Spinal cord (tissue), 10 donors: Measurements from ENCODE around the gene COL8A2. TPM values are rescaled to one million over a fixed set of nuclear protein-coding genes. Genes with fewer than 3 reads are reported as not detected.

ENCODE experiments used
- DNase-seq, 6 donors: peaks; one replicate each; pipeline versions ENCODE4 v3.0.0 to v3.0.0-alpha.2; 2013 to 2015; ENCODE audit warnings: low spot score in 6 of 6, low read depth in 4 of 6
- H3K27ac ChIP-seq: one replicate; pipeline ENCODE4 v1.5.1; 2013; ENCODE audit warnings: low read depth, low read length, control low read depth
- H3K27me3 ChIP-seq: one replicate; pipeline ENCODE4 v1.6.1; 2013; ENCODE audit warnings: low read length; ENCODE audit not compliant: control insufficient read depth, insufficient read depth
- H3K36me3 ChIP-seq: one replicate; pipeline ENCODE4 v1.6.1; 2013; ENCODE audit warnings: low read length; ENCODE audit not compliant: control insufficient read depth, insufficient read depth
- H3K4me1 ChIP-seq: one replicate; pipeline ENCODE4 v1.6.1; 2013; ENCODE audit warnings: low read length; ENCODE audit not compliant: control insufficient read depth, insufficient read depth
- H3K4me3 ChIP-seq: one replicate; pipeline ENCODE4 v1.5.1; 2013; ENCODE audit warnings: low read depth, low read length, control low read depth
- H3K9me3 ChIP-seq: one replicate; pipeline ENCODE4 v1.6.1; 2013; ENCODE audit warnings: low read length; ENCODE audit not compliant: control insufficient read depth, insufficient read depth
- WGBS: methylation state at CpG from one replicate; pipeline ENCODE4 v1.1.5; 2013; ENCODE audit warnings: missing lambda C conversion rate; ENCODE audit not compliant: insufficient coverage; 5-methylcytosine and 5-hydroxymethylcytosine counted together
- polyA plus RNA-seq, 2 donors: library from polyadenylated mRNA; unstranded; fragments of 120-200 nt; gene quantifications; one replicate each; pipeline ENCODE4 v1.2.1, GENCODE V29; 2013; ENCODE audit not compliant: insufficient read length in 2 of 2
- total RNA-seq, 2 donors: library from RNA; depleted of rRNA in 1 of 2; stranded (reverse); fragments of 120-200 nt in 1 of 2; fragments of >200 nt in 1 of 2; gene quantifications; one replicate each; pipeline versions ENCODE4 v1.2.3 to v1.2.4, GENCODE V29; 2013 to 2014
- donor health status: healthy.

The COL8A2 gene
- total and polyA plus RNA-seq, 4 donors, result 3.2 to 32.6 (median 11.5) TPM

DNA sequence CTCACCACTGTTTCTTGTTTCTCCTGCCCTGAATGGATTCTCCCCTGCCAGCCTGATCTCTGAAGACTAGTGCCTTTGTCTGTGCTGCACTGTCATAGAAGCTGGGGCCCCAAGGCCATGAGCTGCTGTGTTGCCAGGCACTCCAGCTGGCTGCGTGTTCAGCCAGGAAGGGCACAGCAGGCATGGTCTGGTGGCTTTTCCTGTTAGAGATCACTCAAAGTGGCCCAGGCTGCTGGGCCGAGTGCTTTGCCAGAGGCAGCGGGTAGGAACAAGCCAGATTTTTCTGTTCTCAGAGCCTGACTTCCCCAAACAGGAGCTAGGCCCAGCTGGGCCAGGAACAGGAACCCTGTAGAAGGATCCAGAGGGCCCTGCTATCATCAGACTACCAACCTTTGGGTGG is 31.1 kb downstream of the COL8A2 start:
- no peaks in the 10 kb centered on the region for H3K9me3 ChIP-seq
- H3K36me3 ChIP-seq, result peaks cover 85% of the 10 kb centered on the region
- WGBS, result 55% methylated on average over 3 of the region's 3 CpGs
- H3K27ac ChIP-seq, result peak overlapping the region; percentile 54
- peak in 3 of 6 donors; percentile 41 to 70 (median 47) for DNase-seq
- peaks cover 69% of the 10 kb centered on the region for H3K4me1 ChIP-seq
- H3K4me3 ChIP-seq, result no peak overlapping the region
- H3K27me3 ChIP-seq, result no peaks in the 10 kb centered on the region

DNA sequence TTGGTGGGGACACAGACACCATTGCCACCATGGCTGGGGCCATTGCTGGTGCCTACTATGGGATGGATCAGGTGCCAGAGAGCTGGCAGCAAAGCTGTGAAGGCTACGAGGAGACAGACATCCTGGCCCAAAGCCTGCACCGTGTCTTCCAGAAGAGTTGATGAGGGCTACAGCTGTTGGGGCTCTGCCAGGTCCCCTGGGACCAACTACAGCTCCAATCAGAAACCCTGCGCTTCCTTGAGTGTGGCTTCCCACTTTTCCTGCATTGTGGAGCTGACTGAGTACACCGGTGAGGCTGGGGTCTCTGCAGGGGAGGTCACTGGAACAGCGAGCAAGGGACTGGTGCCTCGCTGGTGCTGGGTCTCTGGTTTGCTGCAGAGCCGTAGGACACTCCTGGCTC is 31.8 kb downstream of the COL8A2 start:
- H3K4me3 ChIP-seq, result no peak overlapping the region
- H3K9me3 ChIP-seq, result no peaks in the 10 kb centered on the region
- H3K36me3 ChIP-seq, result peaks cover 81% of the 10 kb centered on the region
- peaks cover 72% of the 10 kb centered on the region for H3K4me1 ChIP-seq
- peak in 1 of 6 donors; percentile 46 for DNase-seq
- 74% methylated on average over 7 of the region's 7 CpGs for WGBS
- H3K27ac ChIP-seq, result peak overlapping the region; percentile 57
- H3K27me3 ChIP-seq, result no peaks in the 10 kb centered on the region

DNA sequence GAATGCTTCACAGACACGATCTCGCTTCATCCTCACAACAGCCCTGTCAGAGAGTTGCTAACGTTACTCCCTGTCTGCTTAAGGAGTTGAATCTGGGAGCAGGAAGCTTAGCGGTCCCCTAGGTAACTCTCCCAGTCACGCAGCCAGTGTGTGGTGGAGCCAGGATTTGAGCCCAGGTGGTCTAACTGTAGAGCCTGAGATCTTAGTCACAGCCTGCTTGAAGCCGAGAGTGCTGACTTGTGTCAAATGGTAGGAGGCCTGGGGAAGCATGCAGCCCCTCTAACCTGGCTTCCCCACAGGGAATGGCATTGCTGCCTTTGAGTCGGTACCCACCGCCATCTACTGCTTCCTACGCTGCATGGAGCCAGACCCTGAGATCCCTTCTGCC is 32.2 kb downstream of the COL8A2 start:
- Histone ChIP-seq H3K27me3 (no peaks in the 10 kb centered on the region), H3K4me3 (no peak overlapping the region), H3K9me3 (no peaks in the 10 kb centered on the region), H3K27ac (peak overlapping the region; percentile 57), H3K36me3 (peaks cover 81% of the 10 kb centered on the region), H3K4me1 (peaks cover 76% of the 10 kb centered on the region)
- no peak for DNase-seq
- 81% methylated on average over 8 of the region's 9 CpGs for WGBS

DNA sequence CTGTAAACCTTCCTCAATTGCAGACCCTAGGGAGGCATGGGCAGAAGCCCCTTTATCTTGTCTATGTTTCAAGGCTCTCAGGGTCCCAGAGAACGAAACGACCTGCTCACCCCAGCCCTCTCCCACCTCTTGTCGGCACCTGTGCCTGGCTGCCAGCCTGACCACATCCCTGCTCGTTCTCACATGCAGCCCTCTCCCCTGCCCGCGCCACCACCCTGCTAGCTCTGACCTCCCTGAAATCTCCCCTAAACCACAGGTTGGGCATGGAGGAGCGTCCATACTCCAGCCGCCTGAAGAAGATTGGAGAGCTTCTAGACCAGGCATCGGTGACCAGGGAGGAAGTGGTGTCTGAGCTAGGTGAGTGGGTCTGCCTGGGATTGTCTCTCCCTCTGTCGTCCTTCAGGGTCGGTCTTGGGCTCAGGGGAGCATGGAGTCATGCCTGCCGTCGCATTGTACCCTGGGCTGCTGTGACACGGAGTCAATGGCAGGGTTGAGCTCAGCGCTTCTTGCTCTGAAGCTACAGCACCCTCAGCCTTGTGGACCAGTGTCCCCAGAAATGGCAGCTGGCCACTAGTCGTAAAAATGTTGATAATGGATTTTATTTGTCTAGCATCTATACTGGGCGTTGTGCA is 32.7 kb downstream of the COL8A2 start:
- peaks cover 81% of the 10 kb centered on the region for H3K36me3 ChIP-seq
- WGBS, result 93% methylated on average over 17 of the region's 17 CpGs

DNA sequence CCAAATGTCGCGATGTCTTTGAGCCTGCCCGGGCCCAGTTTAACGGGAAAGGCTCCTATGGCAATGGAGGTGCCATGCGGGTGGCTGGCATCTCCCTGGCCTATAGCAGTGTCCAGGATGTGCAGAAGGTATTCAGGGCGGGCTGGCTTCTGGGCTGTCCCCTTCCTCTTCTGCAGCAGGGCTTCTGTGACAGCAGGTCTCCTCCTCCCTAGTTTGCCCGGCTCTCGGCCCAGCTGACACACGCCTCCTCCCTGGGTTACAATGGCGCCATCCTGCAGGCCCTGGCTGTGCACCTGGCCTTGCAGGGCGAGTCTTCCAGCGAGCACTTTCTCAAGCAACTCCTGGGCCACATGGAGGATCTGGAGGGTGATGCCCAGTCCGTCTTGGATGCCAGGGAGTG is 33.3 kb downstream of the COL8A2 start:
- H3K4me3 ChIP-seq, result no peak overlapping the region
- DNase-seq, result no peak
- peaks cover 81% of the 10 kb centered on the region for H3K36me3 ChIP-seq
- no peaks in the 10 kb centered on the region for H3K27me3 ChIP-seq
- 92% methylated on average over 12 of the region's 13 CpGs for WGBS
- H3K9me3 ChIP-seq, result no peaks in the 10 kb centered on the region
- peaks cover 78% of the 10 kb centered on the region for H3K4me1 ChIP-seq
- H3K27ac ChIP-seq, result no peak overlapping the region

More for the DNA sequence above, 32.7 kb downstream of the COL8A2 start:
- Histone ChIP-seq H3K4me1 (peaks cover 78% of the 10 kb centered on the region), H3K27ac (no peak overlapping the region), H3K27me3 (no peaks in the 10 kb centered on the region), H3K4me3 (no peak overlapping the region), H3K9me3 (no peaks in the 10 kb centered on the region)
- no peak for DNase-seq

DNA sequence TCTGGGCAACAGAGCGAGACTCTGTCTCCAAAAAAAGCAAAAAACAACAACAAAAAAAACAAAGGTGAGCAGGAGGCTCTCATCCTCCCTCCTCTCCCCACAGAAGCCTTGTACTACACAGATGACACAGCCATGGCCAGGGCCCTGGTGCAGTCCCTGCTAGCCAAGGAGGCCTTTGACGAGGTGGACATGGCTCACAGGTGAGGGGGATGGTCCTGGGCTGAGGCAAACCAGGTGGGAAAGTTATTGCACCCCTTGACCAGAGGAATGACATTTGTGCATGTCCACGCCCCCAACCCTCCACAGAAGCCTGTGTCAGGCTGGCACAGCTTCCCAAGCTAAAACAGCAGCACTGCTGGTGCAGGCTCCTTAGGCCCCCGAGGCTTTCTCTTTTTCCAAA is 33.9 kb downstream of the COL8A2 start:
- no peak overlapping the region for H3K4me3 ChIP-seq
- no peaks in the 10 kb centered on the region for H3K9me3 ChIP-seq
- no peak for DNase-seq
- H3K36me3 ChIP-seq, result peaks cover 81% of the 10 kb centered on the region
- H3K4me1 ChIP-seq, result peaks cover 77% of the 10 kb centered on the region
- WGBS, result 100% methylated on average over 2 of the region's 4 CpGs
- no peaks in the 10 kb centered on the region for H3K27me3 ChIP-seq
- H3K27ac ChIP-seq, result no peak overlapping the region

DNA sequence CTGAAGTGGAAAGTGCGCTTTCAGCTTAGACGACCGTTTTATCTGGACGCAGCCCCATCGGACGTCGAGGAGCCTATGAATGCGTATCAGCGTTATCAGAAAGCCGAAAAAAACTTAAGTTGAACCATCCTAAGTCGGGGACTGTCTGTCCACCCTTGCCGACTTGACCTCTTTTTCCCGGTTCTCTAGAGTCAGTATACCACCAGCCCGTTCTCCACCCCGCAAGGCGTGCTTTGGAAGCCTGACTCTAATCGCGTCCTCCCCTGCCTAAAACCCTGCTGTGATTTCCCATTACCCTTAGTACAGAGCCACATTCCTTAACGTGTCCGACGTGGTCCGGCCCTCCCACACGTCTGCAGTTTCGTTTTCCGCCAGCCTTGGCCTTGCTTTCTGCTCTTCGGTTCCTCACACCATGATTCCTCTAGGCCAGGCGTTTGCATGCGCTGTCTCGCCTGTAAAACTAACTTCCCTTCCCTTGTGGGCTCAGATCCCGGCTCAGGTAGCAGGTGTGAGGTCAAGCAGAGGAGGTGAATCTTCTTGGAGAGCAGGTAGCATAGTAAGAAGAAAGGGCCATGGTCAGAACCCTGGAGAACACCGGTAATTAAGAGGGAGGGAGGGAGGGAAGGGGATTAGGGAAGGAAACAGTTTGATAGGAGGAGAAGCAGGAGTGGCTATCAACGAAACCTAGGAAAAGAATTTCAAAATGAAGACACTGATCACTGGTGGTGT is 35.5 kb downstream of the COL8A2 start:
- Histone ChIP-seq H3K9me3 (no peaks in the 10 kb centered on the region), H3K36me3 (peaks cover 71% of the 10 kb centered on the region), H3K27me3 (no peaks in the 10 kb centered on the region), H3K4me1 (peaks cover 82% of the 10 kb centered on the region), H3K4me3 (peak overlapping the region; percentile 86), H3K27ac (peak overlapping the region; percentile 67)
- 8% methylated on average over 28 of the region's 32 CpGs for WGBS
- DNase-seq, result peak in 1 of 6 donors; percentile 52

DNA sequence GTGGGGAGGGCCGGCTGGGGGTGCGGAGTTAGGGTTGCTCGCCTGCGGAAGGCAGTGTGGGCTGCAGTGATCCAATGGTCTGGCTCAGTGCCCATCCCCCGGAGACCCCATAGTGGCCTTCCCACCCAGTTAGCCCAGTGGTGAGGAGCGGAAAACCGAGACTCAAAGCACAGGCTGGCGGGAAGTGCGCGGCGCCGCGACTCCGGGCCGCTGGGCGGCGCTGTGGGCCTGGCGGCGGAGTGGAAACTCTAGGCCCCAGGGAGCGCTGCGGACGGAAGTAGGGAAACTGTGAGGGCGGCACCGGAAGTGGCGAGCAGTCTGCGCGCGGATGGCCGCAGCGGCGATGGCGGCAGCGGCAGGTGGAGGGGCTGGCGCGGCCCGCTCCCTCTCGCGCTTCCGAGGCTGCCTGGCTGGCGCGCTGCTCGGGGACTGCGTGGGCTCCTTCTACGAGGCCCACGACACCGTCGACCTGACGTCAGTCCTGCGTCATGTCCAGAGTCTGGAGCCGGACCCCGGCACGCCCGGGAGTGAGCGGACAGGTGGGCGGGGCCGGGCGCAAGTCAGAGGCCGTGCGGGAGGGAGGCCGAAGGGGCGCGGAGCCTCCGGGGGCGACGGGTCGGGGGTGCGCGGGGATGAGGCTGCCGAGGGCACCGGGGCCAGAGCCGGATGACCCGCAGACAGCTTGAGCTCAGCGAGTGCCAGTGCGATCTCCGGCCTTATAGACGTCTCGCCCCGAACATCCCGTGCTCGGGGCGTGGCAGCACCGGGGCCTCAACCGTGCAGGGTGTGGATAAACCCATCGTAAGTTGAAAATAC is 36.2 kb downstream of the COL8A2 start, which contains the start of gene ADPRS:
Gene ADPRS, plus strand, starts transcription at position 316 of the 816 bp plus-strand sequence. Its CDS starts 13 bp downstream, at position 329.
- Histone ChIP-seq H3K27me3 (no peaks in the 10 kb centered on the region), H3K4me3 (peak within 1 kb of the TSS; percentile 86), H3K36me3 (peaks cover 63% of the 10 kb centered on the region), H3K27ac (peak within 1 kb of the TSS; percentile 67), H3K4me1 (peaks cover 81% of the 10 kb centered on the region), H3K9me3 (no peaks in the 10 kb centered on the region)
- DNase-seq, result peak; percentile 68 to 96 (median 80)
- 0% methylated on average over 84 of the region's 84 CpGs for WGBS

DNA sequence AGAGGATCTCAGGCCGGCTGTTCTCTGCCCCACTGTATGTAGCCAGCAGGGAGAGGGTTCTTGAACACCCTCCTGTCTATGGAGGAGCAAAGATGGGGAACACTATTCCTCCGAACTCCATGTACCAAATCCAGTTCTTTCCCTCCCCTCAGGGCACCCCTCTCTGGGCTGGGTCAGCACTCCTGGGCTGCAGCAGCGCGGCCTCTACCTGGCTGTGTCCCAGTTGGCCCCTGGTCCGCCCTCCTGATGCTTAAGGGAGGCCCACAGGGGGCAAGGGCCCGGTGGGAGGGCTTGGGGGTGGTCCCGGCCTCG is 36.8 kb downstream of the COL8A2 start:
- Histone ChIP-seq H3K4me3 (peak overlapping the region; percentile 49), H3K4me1 (peaks cover 81% of the 10 kb centered on the region), H3K9me3 (no peaks in the 10 kb centered on the region), H3K27ac (peak overlapping the region; percentile 67), H3K36me3 (peaks cover 58% of the 10 kb centered on the region), H3K27me3 (no peaks in the 10 kb centered on the region)
- WGBS, result 1% methylated on average over 6 of the region's 8 CpGs
- no peak for DNase-seq
